Caco-2 (cell line): ENCODE measurements around the gene CLASRP. TPM values are rescaled to one million over a fixed set of nuclear protein-coding genes. Genes with fewer than 3 reads are reported as not detected.

Source experiments
- BruUV-seq: library from RNA; stranded (reverse); fragments of 400-500 nt; replicated peaks from 2 replicates; lab custom pipeline; 2021; lab: Mats Ljungman, UMichigan
- CTCF ChIA-PET: fragments of 300-600 bp; sonication (Branson Sonifier 250); formaldehyde crosslinking; loops from one replicate; lab custom pipeline; 2022; ENCODE audit warnings: antibody characterized with exemption; lab: Charles Lee
- POLR2A ChIA-PET: fragments of 300-600 bp; sonication (Branson Sonifier 250); formaldehyde crosslinking; loops from one replicate; lab custom pipeline; 2022; ENCODE audit warnings: antibody characterized with exemption; lab: Charles Lee
- DNase-seq, 2 experiments: peaks; one replicate each; pipeline versions ENCODE4 v3.0.0 to v3.0.0-alpha.2; 2020 to 2022
- H3K27me3 ChIP-seq: replicated peaks from 2 replicates; pipeline ENCODE4 v1.6.0; 2011; ENCODE audit warnings: low read length; ENCODE audit not compliant: control insufficient read depth, insufficient read depth
- H3K36me3 ChIP-seq: 2 replicates; pipeline ENCODE4 v1.5.1; 2011; ENCODE audit warnings: low read length; ENCODE audit not compliant: control insufficient read depth, insufficient read depth
- H3K4me1 ChIP-seq: fragments of 250-450 bp; sonication (Bioruptor Pico); 2 replicates; pipeline ENCODE4 v1.5.1; 2020; ENCODE audit warnings: mild to moderate bottlenecking
- H3K4me3 ChIP-seq: 2 replicates; pipeline ENCODE4 v1.5.1; 2011; ENCODE audit warnings: low read depth, mild to moderate bottlenecking, control low read depth, low read length
- H3K9me3 ChIP-seq: fragments of 250-450 bp; sonication (Bioruptor Pico); 2 replicates; pipeline ENCODE4 v1.5.1; 2020; ENCODE audit warnings: mild to moderate bottlenecking, moderate library complexity
- H3K27ac Mint-ChIP-seq: one replicate; pipeline ENCODE4 v1.8.0; 2022; ENCODE audit warnings: mixed read lengths; ENCODE audit not compliant: unreplicated experiment
- H3K27me3 Mint-ChIP-seq: one replicate; pipeline ENCODE4 v1.8.0; 2022; ENCODE audit warnings: mixed read lengths; ENCODE audit not compliant: insufficient read depth, unreplicated experiment
- H3K36me3 Mint-ChIP-seq: one replicate; pipeline ENCODE4 v1.8.0; 2022; ENCODE audit warnings: mild to moderate bottlenecking, mixed read lengths; ENCODE audit not compliant: insufficient read depth, unreplicated experiment
- H3K4me1 Mint-ChIP-seq: one replicate; pipeline ENCODE4 v1.8.0; 2022; ENCODE audit warnings: low read depth, mixed read lengths; ENCODE audit not compliant: unreplicated experiment
- H3K4me3 Mint-ChIP-seq: one replicate; pipeline ENCODE4 v1.8.0; 2022; ENCODE audit warnings: mild to moderate bottlenecking, moderate library complexity, mixed read lengths; ENCODE audit not compliant: unreplicated experiment
- H3K9me3 Mint-ChIP-seq: one replicate; pipeline ENCODE4 v1.8.0; 2022; ENCODE audit warnings: mixed read lengths; ENCODE audit not compliant: unreplicated experiment
- intact Hi-C: fragments of 100-400 bp; cut with micrococcal nuclease; formaldehyde crosslinking; loops from one replicate; pipeline ENCODE4 v1.10.0; 2022; ENCODE audit not compliant: unreplicated experiment
- total RNA-seq: library from RNA; stranded (reverse); gene quantifications from 2 replicates; pipeline ENCODE4 v1.2.3, GENCODE V29; 2022
- TF ChIP-seq, protein P1 (sequence below), 2 experiments: fragments of 200-600 bp in 1 of 2; IDR thresholded peaks; 1 replicate in 1 of 2; 2 replicates in 1 of 2; pipeline versions ENCODE4 v1.5.1 to v1.8.0; 2011 to 2022; ENCODE audit warnings: antibody characterized with exemption in 1 of 2, control low read depth in 1 of 2, inconsistent platforms in 1 of 2, low read depth in 1 of 2, low read length in 1 of 2, mild to moderate bottlenecking in 1 of 2, moderate library complexity in 1 of 2; ENCODE audit not compliant: insufficient read depth in 1 of 2, severe bottlenecking in 1 of 2, unreplicated experiment in 1 of 2

CLASRP gene
- total RNA-seq, 1 experiment from 2014 or later: 104 TPM

DNA sequence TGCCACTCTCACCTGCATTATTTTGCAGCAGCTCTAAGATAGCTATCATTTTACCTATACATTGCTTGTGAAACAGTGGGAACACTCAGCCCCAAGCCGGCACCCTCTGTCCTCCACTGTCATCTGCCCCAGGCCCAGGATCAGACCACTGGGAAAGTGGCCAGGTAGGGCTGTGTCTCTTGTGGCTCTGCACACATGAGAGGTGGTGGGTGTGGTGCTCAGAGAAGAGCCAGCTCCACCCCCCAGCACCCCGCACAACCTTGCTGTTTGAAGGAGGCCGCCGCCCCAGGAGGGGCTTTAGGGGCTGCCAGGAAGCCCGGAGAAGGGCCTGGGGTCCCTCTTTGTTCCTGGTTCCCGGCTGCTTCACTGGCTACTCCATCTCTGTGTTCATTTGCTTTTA is 80.7 kb downstream of the CLASRP start:
- H3K9me3 Mint-ChIP-seq: no peaks in the 10 kb centered on the region
- BruUV-seq: no TSS peak

More for the DNA sequence above, 80.7 kb downstream of the CLASRP start:
- H3K27me3 Mint-ChIP-seq: no peaks in the 10 kb centered on the region
- Histone ChIP-seq H3K4me1 (peaks cover 12% of the 10 kb centered on the region), H3K4me3 (no peak overlapping the region), H3K9me3 (no peaks in the 10 kb centered on the region), H3K36me3 (no peaks in the 10 kb centered on the region), H3K27me3 (no peaks in the 10 kb centered on the region)
- H3K36me3 Mint-ChIP-seq: peaks cover 25% of the 10 kb centered on the region
- peaks cover 34% of the 10 kb centered on the region for H3K4me1 Mint-ChIP-seq
- DNase-seq: no peak
- CTCF ChIA-PET: no interaction called here
- POLR2A ChIA-PET: no interaction called here
- no peak overlapping the region for H3K4me3 Mint-ChIP-seq
- TF ChIP-seq, protein P1, sequence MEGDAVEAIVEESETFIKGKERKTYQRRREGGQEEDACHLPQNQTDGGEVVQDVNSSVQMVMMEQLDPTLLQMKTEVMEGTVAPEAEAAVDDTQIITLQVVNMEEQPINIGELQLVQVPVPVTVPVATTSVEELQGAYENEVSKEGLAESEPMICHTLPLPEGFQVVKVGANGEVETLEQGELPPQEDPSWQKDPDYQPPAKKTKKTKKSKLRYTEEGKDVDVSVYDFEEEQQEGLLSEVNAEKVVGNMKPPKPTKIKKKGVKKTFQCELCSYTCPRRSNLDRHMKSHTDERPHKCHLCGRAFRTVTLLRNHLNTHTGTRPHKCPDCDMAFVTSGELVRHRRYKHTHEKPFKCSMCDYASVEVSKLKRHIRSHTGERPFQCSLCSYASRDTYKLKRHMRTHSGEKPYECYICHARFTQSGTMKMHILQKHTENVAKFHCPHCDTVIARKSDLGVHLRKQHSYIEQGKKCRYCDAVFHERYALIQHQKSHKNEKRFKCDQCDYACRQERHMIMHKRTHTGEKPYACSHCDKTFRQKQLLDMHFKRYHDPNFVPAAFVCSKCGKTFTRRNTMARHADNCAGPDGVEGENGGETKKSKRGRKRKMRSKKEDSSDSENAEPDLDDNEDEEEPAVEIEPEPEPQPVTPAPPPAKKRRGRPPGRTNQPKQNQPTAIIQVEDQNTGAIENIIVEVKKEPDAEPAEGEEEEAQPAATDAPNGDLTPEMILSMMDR (IDR thresholded peaks at IDR 0.05; ENCODE audit: insufficient read depth in 1 of 2, low read depth in 1 of 2, low read length in 1 of 2, severe bottlenecking in 1 of 2, unreplicated experiment in 1 of 2): no peak
- intact Hi-C loops: no loop called here
- no peak overlapping the region for H3K27ac Mint-ChIP-seq

Other genes starting within 250 kb of the CLASRP start
- 230 and 244 TPM in 2 replicates for gene BCAM, start 229.9 kb upstream of the CLASRP start, total RNA-seq
- gene NECTIN2, start 192.7 kb upstream of the CLASRP start, total RNA-seq: 257 and 258 TPM in 2 replicates
- 205 and 227 TPM in 2 replicates for gene TOMM40, start 147.8 kb upstream of the CLASRP start, total RNA-seq
- gene APOE, start 133.2 kb upstream of the CLASRP start, total RNA-seq: 1,346 and 1,404 TPM in 2 replicates
- 246 and 250 TPM in 2 replicates for gene APOC1, start 124.4 kb upstream of the CLASRP start, total RNA-seq
- not detected in 2 replicates for gene APOC4, start 96.8 kb upstream of the CLASRP start, total RNA-seq
- gene APOC2, start 93.0 kb upstream of the CLASRP start, total RNA-seq: not detected in 2 replicates
- 144 and 159 TPM in 2 replicates for gene CLPTM1, start 83.7 kb upstream of the CLASRP start, total RNA-seq
- gene RELB, start 37.6 kb upstream of the CLASRP start, total RNA-seq: 6.3 and 10.2 TPM in 2 replicates
- 8.4 and 9.4 TPM in 2 replicates for gene ZNF296, start 37.4 kb downstream of the CLASRP start, total RNA-seq
- gene GEMIN7, start 40.2 kb downstream of the CLASRP start, total RNA-seq: 45.8 and 49.3 TPM in 2 replicates
- gene PPP1R37, start 54.1 kb downstream of the CLASRP start, total RNA-seq: 42.1 and 47.7 TPM in 2 replicates
- gene NKPD1, start 121.9 kb downstream of the CLASRP start, total RNA-seq: 2.4 and 2.9 TPM in 2 replicates
- gene TRAPPC6A, start 139.2 kb downstream of the CLASRP start, total RNA-seq: 50.5 and 53.2 TPM in 2 replicates
- gene BLOC1S3, start 139.7 kb downstream of the CLASRP start, total RNA-seq: 20.1 and 20.4 TPM in 2 replicates
- not detected in 2 replicates for gene EXOC3L2, start 206.4 kb downstream of the CLASRP start, total RNA-seq
- gene MARK4, start 212.2 kb downstream of the CLASRP start, total RNA-seq: 30.3 and 33.4 TPM in 2 replicates